Caco-2 (cell line): ENCODE measurements around the gene ALPL. TPM values are rescaled to one million over a fixed set of nuclear protein-coding genes. Genes with fewer than 3 reads are reported as not detected.

Source experiments
- total RNA-seq: library from RNA; stranded (reverse); gene quantifications from 2 replicates; pipeline ENCODE4 v1.2.3, GENCODE V29; 2022

Gene ALPL
- total RNA-seq, 1 experiment from 2014 or later, result 0.79 TPM

Other genes with a start within 250 kb of the ALPL start
- 49.6 and 50.2 TPM in 2 replicates for gene ECE1, start 219.0 kb upstream of the ALPL start, total RNA-seq
- gene NBPF3, start 69.3 kb upstream of the ALPL start, total RNA-seq, result 14.3 and 14.9 TPM in 2 replicates
- 7.2 and 9.3 TPM in 2 replicates for gene RAP1GAP, start 159.9 kb downstream of the ALPL start, total RNA-seq